DMS153 (cell line): ENCODE measurements around the gene SLX9.
"Not testable (repeated sequence)": the region's sequence is repeated elsewhere in the genome, so short reads cannot be mapped to it uniquely, and the experiment has no call there.

Experiments used
- DNase-seq: peaks from one replicate; lab custom pipeline; 2025; lab: John Stamatoyannopoulos, UW

SLX9 gene

DNA sequence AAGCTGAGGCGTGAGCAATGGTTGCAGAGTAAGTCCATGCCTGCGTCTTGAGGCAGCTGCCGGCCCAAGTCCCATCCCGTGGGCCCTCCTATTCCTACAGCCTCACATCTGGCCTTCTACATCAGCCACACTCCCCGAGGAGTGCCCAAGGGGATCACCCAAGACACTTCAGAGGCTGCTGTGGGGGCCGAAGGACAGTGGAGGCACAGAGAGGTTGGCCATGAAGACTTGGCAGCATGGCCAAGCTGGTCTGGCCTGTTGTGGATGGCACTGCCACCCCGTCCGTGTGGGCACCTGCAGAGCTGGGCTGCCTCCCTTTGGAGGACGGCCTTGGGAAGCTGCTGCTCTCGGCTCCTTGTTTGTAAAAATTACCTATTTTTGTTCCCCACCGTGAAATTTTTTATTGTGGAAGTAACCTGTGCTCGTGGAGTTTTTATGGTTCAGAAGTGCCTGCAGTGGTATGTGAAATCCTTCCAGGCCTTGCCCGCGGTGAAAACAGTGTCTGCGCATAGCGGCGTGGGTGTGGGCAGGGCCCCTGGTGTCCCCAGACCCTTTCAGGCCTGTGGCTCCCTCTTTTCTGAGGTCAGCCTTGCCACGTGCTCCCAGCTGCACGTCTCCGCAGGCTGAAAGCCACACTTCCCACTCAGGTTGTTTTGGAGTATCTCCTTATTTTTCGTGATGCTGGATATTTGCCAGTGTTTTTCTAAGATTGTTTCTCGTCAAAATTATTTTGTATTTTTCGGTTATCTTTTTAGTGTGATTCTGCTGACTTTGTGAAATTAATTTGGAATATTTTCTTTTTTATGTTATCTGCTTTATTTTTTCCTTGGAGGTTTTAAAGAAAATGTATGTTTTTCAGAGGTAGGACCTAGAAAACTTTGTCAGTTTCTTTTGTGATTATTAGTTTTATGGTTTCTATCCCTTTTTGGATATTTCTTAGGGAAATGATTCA lies 20.6 kb downstream of the SLX9 start:
- no peak for DNase-seq

DNA sequence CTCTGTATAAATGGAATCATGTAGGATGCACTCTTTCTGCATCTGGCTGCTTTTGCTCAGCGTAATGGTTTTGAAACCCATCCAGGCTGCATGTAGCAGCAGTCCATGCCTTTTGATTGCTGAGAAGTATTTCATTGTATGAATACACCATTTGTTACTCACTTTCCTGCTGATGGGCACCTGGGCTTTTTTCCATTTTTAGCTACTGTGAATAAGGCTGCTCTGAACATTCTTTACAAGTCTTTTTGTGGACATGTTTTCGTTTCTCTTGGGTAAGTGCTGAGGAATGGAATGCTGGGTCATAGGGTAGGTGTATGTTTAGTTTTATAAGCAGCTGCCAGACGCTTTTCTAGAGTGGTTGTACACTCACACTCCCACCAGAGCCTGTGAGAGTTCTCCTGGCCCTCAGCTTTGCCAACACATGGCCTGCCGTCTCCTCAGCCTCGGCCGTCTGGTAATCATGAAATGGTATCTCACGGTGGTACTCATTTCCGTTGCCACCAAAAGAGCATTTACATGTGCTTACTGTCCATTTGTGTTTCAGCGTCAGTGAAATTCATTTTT lies 22.7 kb downstream of the SLX9 start:
- no peak for DNase-seq

DNA sequence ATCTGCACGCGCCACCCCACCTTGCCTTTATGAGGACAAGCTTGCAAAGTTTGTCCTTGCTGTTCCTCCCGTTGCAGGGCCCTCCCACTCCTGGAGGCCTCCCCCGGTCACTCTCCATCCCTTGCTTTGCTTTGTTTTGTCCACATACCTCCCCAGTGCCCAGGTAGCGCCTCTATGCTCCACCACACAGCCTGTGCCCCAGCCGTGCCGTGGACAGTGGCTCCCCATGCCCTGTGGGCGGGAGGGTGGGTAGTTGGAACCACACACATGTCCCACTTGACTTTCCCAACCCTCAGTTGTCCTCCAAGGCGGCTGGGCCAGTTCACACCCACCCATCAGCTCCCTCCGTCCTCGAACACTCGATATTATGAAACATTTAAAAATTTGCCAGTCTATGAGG lies 24.6 kb downstream of the SLX9 start:
- no peak for DNase-seq

DNA sequence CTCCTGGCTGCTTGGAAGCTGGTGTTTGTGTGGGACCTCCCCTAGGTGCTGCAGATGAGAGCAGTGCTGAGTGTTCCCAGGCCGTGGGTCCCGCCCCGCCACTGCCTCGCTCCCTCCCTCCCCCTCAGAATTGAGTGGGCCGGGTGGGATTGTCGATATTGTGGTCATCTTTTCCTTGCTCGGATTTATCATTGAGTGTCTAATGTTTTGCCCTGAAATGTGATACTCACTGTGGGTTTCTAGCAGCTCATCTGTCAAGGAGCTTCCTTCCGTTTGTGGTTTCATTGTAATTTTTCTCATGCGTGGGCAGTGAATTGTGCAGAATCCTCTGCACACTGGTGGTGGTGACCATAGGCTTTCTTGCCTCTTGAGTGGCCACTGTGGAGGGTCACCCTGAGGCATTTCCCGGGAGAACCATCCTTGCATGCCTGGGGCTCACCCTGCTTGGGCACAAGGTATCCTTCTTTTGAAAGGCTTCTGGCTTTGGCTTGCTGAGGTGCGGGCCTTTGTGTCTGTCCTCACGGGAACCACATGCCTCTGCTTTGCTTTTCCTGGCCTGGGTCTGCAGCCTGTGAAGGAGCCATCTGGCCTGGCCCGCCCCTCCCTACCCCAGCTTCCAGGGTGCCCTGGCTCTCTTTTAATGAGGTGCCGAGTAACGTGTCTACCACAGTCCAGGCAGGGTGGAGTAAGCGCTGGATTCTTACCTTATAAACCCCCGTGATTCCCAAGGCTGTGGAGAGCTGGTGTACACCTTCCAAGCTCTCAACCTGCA lies 25.6 kb downstream of the SLX9 start:
- no peak for DNase-seq

DNA sequence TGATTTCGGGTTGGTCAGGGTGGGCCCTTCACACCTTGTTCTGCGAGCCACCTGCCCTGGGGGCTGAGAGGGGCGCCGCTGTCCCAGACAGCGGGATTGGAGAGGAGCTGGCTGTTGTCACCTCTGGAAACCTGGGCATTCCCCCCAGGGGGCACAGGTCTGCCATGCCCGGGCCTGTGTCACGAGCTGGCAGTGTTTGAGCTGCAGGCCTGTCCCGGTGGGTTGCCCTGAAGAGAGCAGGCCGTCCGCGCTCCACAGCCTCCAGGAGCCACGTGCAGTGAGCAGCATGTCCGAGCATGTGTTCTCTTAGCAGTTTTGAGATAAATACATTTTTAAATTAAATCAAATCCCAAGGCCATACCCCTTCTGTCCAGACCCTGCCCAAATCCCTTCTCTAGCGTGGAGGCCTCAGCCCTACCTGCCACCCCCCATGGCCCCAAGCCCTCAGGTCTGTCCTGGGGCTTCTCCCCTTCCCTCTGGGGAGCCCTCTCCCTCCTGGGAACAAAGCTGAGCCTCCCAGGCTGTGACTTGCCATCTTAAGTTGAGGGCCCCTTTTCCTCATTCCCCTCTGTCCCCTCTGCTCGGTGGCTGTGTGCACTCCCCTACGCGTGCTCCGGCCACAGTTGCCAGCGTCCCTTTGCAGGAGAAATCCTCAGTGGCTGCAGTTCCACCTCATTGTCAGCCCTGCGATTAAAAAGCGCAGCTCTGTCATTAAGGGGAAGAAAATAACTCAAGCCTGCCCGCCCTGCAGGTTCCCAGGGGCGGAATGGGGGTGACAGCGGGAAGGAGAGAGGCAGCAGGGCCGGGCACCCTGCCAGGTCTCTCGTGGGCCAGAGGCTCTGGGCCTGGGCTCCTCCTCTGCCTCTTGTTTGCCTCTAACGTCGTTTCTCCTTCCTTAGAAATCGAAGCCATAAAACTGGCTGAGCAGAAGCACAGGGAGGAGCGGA lies 26.6 kb downstream of the SLX9 start:
- no peak for DNase-seq

DNA sequence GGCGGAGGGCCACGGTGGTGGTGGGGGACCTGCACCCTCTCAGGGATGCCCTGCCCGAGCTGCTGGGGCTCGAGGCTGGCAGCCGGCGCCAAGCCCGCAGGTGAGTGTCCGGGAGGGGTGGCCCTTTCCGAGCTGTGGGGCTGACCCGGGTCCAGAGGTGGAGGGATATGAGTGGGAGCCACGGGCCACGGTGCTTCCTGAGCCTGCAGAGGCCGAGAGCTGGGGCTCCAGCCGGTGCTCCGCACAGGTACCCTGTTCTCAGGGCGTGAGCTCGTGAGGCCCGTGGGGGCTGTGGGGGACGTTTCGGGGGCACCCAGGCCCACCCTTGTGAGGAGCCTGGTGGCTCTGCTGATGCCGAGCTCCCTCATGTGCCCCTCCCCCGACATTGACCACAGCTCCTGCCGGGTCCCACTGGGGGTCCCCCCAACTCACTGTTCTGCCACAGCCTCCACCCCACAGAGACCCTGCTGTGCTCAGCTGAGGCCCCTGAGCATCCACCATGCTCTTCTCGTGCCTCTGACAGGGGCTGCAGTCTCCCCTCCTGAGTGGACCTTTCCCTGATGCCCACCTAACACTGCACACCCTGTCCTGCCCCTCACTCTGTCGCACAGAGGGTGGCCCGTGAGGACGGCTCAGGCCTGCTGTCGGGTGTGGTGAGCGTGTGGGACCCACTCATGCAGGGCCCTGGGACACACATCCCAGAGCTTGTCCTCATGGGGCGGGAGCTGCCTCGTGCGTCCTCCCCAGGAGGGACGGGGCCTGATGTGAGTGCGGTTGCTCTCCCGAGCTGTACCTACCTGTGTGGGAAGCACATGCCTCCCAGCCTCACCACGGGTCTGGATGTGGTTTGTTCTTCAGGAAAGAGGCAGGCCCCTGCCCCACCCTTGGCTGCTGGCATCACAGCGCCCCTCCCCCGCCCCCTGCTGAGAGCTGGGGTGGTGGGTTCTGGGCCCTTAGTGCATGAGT lies 27.5 kb downstream of the SLX9 start:
- no peak for DNase-seq

DNA sequence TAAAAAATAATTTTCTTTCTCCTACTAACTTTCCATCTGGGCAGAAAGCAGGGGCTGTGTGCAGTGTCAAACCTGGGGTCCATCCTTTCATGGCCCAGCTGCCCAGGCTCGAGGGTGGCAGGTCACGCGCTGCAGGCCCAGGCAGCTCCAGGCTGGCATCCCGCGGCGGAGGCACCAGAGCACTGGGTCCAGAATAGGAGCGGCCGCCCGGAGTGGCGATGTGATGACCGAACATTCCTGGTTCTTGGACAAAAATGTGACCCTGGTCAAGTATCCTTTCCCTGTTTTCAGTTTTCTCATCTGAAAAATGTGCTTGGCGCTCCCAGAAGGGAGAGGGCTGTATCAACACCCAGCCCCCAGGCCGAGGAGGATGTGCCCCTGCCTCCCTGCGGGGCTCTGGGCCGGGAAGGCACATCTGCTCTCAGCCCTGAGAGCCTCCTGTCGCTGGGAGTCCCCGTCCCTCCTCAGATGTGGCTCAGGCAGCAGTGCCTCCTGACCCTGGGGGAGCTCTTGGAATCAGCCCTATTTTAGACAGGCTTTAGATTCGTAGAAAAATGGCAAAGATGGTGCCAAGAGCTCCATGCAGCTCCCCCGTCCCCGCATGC lies 29.3 kb downstream of the SLX9 start:
- DNase-seq = no peak

DNA sequence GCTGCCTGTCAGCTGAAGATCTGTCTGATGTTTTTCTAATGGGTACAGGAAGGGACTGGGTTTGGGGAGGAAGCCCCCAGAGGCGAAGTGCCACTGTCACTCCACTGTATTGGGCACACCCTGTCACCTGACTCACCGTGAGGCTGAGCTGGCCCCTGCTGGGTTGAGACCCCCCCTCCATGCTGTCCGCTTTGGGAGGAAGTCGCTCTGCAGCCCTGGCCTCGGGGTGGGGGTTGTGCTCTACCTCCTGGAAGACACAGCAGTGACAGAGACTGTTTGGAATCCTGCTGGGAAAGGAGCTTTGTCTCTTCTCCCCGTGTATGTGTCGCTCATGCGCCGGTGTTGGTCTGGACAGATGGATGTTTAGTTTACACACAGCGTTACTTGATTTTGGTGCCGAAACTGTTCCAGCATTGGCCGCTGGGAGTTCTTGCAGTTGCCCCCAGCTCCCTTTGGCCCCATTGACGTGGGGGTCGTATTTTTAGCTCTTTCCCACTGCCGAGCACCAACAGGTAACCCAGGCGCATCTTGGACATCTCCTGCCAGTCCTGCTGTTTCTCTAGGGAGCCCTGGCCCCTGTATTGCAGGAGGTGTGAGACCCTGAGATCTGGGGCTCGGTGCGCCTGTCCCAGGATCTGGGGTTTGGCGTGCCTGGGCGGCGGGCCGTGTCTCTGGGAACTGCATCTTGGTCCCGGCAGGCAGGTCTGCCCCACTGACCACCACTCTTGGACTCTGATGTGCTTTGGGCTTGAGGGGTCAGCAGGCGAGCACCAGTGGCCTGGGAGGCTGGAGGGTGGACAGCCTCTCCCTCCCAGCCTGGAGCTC lies 30.3 kb downstream of the SLX9 start:
- DNase-seq = no peak

DNA sequence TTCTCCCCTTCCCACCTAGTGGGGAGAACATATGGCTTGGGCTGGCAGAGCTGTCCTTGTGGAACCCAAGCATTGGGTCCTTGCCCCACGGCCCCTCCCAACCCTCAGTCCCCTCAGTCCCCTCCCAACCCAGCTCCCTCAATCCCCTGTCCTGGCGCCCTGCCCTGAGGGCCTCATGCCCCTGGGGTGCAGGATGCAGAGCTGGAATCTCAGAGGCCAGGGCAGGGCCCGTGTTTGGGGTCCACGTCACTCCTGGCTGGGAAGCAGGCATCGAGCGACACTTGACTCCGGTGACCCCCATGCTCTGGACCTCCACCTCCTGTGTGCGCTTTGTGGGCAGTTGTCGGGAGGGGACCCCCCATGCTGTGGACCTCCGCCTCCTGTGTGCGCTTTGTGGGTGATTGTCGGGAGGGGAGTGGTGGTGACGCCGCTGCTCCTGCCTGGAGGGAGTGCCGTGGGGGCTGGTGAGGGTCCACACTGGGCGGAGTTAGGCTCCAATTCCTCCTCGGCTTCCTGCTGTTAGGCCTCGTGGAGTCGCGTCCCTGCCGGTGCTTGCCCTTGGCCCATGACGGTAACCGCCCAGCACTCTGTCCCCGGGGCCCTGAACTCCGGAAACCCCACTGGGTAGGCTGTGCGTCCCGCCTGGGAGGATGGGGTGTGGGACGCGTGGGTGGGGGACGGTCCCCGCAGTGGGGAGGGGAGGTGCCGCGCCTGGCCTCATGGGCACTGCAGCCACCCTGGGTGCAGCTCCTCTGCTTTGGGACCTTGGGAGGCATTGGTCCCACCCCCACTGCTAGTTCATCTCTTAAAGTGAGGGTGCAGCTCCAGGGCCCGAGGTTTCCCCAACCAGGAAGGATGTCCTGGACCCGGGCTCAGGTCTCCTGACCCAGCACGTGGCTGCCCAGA lies 31.2 kb downstream of the SLX9 start:
- DNase-seq = no peak

DNA sequence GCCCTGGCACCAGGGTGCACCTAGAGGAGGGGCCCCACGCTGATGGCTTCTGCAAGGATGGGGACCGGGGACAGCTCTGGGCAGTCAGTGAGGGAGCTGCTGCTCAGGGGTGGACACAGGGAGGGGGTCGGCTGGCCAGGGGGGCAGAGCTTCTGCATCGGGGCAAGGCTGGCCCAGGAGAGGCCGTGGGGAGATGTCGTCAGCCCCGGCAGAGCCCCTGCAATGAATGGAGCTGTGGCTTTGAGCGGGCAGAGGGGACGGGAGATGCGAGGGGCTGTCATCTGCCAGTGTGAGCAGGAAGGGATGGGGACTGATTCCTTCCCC lies 31.8 kb downstream of the SLX9 start:
- DNase-seq = no peak

DNA sequence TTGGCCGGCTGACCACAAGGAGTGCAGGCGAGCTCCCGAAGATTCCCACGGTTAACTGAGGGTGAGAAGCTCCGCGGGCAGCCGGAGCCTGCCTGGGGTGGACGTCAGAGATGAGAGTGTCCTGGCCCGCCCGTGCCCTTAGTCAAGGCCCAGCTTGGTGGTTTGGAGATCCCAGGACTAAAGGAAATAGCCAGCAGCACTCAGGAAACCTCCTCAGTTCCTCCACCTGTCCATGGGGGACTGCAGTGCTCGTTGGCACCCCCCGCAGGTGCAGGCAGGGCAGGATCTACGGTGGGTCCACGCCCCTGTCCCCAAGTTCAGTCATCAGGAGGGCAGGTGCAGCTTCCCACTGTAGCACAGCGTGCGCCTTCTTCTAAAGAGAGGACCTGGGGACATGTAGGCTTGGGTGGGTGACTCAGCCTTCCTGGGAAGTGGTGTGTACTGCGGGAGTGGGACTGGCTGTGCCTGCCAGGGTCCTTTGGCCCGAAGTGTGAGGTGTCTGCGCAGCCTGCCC lies 32.5 kb downstream of the SLX9 start:
- no peak for DNase-seq

DNA sequence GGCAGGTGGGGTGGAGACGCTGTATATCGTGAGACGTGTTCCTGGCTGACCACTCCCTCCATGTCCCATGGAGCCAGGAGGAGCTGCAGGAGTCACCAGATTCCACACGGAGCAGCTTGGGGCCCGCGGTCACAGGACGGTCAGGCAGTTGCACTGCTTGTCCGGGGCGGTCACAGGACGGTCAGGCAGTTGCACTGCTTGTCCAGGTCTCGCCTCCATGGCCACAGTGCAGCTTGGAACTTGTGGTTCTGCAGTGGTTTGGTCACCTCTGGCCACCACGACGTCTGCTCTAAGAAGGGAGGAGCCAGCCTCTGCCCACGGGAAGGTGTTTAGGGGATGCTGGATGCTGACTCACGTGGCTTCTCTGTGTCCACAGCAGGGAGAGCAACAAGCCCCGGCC lies 33.0 kb downstream of the SLX9 start:
- DNase-seq = no peak

DNA sequence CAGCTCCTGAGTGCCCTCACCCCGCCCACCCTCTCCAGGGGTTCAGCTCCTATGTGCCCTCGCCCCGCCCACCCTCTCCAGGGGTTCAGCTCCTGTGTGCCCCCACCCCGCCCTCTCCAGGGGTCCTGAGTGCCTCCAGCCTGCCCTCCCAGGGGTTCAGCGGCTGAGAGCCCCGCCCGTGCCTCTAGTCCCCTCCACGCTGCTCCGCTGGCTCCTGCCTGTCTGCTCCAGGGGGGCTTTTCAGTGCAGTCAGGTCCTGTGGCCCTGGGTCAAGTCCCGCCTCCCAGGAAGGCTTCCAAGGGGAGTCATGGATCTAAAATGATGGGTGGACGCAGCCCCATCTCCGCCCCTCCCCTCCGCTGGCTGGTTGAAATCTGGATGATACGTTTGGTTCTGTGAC lies 33.8 kb downstream of the SLX9 start:
- DNase-seq = no peak

DNA sequence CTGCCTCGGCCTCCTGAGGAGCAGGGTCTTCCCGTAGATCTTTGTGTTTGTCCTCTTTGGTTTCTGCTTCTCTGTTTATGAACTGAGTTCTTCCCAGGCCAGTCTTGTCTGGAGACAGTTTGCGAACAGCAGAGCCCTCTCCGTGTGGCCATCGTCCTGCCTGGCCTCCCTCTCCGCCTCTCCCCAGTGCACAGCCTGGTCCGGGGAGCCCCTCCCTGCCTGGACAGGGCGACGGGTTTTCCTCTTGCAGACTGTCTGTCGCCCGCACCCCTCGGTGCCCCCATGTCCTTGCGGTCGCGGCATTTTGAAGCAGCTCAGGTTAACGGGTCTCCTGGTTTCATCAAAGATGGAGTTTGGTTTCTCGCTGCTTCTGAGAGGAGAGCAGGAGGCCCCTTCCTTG lies 34.8 kb downstream of the SLX9 start:
- no peak for DNase-seq

DNA sequence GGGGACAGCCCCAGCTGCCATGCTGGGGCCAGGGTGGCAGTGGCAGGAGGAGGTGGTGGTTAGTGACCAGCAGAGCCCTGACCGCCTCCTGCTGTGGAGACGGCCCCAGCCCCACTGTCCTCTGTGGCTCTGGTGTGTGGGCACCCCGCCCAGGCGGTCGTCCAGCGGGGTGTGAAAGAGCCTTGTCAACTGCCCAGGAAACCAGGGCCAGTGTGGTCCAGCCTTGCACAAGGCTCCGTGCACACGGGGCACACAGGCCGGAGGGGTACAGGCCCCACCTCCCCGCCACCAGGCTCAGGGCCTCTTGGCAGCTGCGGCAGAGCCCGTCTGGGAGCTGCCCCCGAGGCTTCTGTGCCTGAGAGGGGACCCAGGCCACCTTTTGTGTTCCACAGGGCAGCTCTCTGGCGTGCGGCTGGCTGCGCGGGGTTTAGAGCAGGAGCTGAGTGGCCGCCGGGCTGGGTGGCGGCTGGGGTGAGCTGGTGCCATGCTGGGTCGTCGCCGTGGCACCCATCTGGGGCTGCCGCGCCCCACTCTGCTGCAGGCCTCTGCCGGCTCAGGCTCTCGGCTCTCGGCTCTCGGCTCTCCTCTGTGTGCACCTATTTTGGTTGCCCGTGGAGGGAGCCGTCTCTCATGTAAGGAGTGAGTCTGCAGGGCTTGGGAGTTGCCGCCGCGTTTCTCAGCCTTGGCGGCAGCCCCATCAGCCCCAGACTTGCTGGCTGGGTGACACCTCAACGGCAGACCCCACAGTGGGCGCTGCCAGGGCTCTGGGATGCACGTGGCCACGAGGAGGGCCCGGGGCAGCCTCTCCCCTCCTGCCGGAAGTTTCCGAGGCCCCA lies 36.1 kb downstream of the SLX9 start:
- no peak for DNase-seq

DNA sequence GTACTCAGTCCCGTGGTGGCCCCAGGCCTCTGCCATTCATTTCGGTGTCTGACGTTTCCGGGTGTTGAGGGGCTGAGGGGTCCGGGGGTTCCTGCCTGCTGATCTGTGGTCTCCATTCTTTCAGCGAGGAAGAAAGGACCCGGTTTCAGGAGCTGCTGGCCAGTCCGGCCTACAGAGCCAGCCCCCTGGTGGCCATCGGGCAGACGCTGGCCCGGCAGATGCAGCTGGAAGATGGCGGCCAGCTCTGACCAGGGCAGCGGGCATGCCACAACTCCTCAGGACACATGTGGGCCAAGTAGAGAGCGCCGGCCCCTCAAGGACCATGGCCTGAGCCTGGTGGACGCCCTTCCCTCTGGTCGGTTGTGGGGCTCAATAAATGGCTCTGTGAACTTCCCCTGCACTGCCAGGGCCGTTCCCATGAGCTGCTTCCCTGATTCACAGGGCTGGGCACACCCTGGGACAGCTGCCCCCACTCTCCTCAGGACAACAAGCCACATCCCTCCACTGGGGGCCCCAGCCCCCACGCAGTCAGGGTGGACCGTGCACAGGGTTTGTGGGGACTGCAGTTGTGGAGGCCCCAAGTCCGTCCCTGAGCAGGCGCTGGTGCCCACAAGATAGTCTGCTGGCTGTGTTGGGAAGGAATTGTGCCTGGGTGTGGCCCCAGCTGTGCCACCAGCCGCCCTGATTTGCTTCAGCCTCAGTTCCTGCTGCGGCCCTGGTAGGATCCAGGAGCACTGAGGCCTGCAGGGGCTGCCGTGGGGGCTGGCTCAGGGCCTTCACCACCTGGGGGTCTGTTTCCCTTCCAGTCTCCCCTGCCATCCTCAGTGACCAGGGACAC lies 36.9 kb downstream of the SLX9 start:
- not testable (repeated sequence) for DNase-seq
